ENCODE data around the gene SYCP1.
"Not testable (repeated sequence)": the region's sequence is repeated elsewhere in the genome, so short reads cannot be mapped to it uniquely, and the experiment has no call there.

SYCP1 gene, protein sequence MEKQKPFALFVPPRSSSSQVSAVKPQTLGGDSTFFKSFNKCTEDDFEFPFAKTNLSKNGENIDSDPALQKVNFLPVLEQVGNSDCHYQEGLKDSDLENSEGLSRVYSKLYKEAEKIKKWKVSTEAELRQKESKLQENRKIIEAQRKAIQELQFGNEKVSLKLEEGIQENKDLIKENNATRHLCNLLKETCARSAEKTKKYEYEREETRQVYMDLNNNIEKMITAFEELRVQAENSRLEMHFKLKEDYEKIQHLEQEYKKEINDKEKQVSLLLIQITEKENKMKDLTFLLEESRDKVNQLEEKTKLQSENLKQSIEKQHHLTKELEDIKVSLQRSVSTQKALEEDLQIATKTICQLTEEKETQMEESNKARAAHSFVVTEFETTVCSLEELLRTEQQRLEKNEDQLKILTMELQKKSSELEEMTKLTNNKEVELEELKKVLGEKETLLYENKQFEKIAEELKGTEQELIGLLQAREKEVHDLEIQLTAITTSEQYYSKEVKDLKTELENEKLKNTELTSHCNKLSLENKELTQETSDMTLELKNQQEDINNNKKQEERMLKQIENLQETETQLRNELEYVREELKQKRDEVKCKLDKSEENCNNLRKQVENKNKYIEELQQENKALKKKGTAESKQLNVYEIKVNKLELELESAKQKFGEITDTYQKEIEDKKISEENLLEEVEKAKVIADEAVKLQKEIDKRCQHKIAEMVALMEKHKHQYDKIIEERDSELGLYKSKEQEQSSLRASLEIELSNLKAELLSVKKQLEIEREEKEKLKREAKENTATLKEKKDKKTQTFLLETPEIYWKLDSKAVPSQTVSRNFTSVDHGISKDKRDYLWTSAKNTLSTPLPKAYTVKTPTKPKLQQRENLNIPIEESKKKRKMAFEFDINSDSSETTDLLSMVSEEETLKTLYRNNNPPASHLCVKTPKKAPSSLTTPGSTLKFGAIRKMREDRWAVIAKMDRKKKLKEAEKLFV

DNA sequence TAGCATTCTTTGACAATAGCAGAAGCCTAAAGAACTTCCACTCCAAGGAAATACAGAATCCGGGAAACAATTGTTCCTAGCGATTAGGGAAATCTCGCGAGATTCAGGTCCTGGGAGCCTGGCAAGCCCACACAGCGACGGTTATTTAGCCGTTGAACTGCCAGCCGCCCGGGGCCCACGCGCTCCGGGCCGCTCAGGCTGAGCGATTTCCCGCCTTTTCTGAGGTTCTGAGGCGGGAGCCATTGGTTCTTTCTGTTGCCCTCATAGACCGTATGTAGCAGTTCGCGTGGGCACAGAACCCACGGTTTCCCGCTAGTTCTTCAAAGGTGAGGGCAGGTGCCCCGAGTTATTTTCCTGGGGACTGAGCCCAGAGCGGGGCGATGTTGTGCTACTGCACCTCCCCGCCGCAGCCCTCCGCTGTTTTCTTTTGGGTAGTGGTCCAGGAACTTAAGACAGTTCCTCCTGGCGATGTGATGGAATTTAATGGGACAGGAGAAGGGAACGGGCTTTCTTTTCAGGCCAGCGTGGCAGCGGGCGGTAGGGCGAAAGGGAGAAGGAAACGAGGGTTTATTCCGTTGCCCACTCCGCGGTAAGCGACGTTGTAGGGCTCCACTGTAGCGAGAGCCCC is at the start of gene SYCP1:
Gene SYCP1 (plus strand): TSS at position 171 of the 628 bp plus-strand sequence. CDS start 602 bp downstream, outside the sequence.
- DNase-seq (ENCODE audit: low read depth): no peak
- TF ChIP-seq, protein P1, sequence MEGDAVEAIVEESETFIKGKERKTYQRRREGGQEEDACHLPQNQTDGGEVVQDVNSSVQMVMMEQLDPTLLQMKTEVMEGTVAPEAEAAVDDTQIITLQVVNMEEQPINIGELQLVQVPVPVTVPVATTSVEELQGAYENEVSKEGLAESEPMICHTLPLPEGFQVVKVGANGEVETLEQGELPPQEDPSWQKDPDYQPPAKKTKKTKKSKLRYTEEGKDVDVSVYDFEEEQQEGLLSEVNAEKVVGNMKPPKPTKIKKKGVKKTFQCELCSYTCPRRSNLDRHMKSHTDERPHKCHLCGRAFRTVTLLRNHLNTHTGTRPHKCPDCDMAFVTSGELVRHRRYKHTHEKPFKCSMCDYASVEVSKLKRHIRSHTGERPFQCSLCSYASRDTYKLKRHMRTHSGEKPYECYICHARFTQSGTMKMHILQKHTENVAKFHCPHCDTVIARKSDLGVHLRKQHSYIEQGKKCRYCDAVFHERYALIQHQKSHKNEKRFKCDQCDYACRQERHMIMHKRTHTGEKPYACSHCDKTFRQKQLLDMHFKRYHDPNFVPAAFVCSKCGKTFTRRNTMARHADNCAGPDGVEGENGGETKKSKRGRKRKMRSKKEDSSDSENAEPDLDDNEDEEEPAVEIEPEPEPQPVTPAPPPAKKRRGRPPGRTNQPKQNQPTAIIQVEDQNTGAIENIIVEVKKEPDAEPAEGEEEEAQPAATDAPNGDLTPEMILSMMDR (IDR thresholded peaks at IDR 0.05; ENCODE audit: insufficient read depth, low read depth, low read length, missing control alignments): no peak
- H3K4me3 ChIP-seq (ENCODE audit: low read depth, low read length): no peak within 1 kb of the TSS

DNA sequence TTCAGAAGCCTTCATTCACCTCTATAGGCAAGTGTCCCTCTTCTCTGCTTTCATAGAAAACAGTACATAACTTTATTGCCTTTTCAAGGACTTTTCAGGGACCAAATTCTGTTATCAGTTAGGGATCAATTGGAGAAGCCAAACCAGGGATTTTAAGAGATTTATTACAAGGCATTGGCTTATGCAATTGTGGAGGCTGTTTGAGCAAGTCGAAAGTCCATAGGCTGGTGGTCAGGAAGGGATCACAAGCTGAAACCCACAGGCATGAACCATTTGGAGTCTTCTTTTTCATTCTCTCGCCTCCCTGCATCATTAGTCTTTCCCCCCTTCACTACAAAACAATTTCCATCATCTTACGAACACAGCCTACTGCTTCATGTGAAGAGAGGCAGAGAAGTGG is 34.8 kb upstream of the SYCP1 start:
- H3K4me3 ChIP-seq (ENCODE audit: low read depth, low read length): no peak overlapping the region
- DNase-seq (ENCODE audit: low read depth): no peak
- TF ChIP-seq, protein P1 (IDR thresholded peaks at IDR 0.05; ENCODE audit: insufficient read depth, low read depth, low read length, missing control alignments): no peak

DNA sequence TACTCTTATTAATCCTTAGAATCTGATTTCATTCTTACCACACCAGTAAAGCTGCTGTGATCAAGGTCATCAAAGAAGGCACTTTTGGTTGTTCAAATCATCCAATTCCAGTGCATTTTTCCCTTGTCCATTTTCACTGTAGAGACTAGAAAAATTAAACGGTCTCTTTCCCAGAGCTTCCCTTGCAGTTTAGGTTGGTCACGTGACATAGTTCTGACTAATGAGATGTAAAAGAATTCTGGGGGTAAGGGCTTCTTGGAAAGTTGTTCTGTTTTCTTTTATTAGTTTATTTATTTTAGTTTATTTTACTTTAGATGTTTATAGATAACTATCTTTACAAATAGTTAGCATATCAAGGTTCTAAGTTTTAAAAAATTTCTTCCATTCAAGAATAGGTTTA is 34.3 kb upstream of the SYCP1 start:
- TF ChIP-seq, protein P1 (IDR thresholded peaks at IDR 0.05; ENCODE audit: insufficient read depth, low read depth, low read length, missing control alignments): no peak
- DNase-seq (ENCODE audit: low read depth): no peak
- H3K4me3 ChIP-seq (ENCODE audit: low read depth, low read length): no peak overlapping the region

DNA sequence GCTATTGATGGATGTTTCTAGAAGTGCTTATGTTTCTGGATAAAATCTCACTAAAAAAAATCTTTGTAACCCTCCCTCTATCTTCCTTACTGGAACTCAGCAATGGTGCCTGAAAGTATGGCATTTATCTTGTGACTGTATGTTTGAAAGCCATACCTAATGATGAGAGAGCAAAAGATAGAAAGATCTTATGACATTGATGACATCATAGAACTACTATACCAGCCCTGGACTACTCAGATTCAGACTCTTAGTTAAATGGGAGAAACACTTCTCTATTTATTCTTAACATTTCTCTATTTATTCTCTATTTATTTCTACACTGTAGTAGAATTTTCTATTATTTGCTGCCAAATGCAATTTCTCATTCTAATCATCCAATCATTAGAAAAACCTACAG is 32.7 kb upstream of the SYCP1 start:
- DNase-seq (ENCODE audit: low read depth): no peak
- TF ChIP-seq, protein P1 (IDR thresholded peaks at IDR 0.05; ENCODE audit: insufficient read depth, low read depth, low read length, missing control alignments): no peak
- H3K4me3 ChIP-seq (ENCODE audit: low read depth, low read length): no peak overlapping the region

DNA sequence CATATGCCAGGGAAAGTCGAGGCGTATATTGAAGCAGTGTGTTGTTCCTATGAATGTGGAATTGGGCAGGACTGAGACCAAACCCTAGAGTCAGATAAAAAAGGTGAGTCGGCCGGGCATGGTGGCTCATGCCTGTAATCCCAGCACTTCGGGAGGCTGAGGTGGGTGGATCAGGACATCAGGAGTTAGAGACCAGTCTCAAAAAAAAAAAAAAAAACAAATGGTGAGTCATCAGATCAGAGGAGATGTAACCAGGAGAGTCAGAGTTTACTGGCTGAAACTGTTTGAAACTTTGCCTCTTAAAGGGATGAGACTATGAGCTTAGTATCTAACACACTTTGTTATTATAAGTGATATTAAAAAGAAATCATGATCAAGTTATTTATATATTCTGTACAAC is 26.4 kb upstream of the SYCP1 start:
- TF ChIP-seq, protein P1 (IDR thresholded peaks at IDR 0.05; ENCODE audit: insufficient read depth, low read depth, low read length, missing control alignments): no peak
- no peak for DNase-seq (ENCODE audit: low read depth)
- no peak overlapping the region for H3K4me3 ChIP-seq (ENCODE audit: low read depth, low read length)

DNA sequence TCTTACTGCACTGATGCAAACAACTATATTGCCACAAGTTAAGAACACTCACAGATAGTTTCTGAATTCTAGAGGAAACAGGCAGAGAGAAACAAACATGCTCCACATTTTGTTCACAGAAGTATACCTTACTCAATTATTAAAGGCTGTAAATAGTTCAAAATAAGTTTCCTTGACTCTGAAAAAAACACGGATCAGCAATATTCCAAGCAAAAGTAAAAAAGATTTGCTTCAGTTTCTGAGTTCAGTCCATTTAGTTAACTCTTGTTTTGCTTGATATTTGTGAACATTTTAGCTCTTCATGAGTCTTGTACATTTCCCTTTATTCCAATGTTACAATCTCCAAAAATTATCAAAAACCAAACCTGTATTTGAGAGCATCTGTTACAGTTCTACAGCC is 24.6 kb upstream of the SYCP1 start:
- DNase-seq (ENCODE audit: low read depth); H3K4me3 ChIP-seq (ENCODE audit: low read depth, low read length): not testable (repeated sequence)

All from GM12865 (cell line).